ENCODE measurements around the gene GLRA1.
"Not testable (repeated sequence)": the region's sequence is repeated elsewhere in the genome, so short reads cannot be mapped to it uniquely, and the experiment has no call there.

GLRA1 gene

GRCh38 chr5:151863566-151863965, 61.1 kb downstream of the GLRA1 start:
- TF ChIP-seq CTCF (IDR thresholded peaks at IDR 0.05; ENCODE audit: borderline replicate concordance, insufficient read depth, low read depth, low read length) = no peak
- no peak overlapping the region for H3K4me3 ChIP-seq (ENCODE audit: low read depth, low read length)

DNA sequence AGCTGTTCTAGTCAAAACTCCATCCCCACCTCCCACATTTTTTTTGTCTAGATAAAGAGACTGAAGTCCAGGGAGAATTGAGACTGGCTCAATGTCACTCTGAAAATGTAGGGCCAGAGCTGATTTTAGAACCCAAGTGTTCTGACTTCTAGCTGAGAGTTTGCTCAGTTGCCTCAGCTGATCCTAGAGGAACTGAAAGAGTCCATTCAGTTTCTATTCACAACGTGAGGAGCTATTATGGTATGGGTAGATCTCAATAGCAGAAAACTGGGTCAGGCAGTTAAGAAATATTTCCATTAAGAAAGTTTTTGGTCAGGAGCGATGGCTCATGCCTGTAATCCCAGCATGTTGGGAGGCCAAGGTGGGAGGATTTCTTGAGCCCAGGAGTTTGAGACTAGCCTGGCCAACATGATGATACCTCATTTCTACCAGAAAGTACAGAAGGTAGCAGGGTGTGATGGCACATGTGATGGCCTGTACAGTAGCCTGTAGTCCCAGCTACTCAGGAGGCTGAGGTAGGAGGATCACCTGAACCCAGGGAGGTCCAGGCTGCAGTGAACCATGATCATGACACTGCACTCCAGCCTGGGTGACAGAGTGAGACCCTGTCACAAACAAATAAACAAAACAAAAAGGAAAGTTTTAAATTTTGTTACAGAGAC, 61.7 kb downstream of the GLRA1 start:
- no peak overlapping the region for H3K4me3 ChIP-seq (ENCODE audit: low read depth, low read length)
- TF ChIP-seq CTCF (IDR thresholded peaks at IDR 0.05; ENCODE audit: borderline replicate concordance, insufficient read depth, low read depth, low read length) = no peak

- not testable (repeated sequence) for H3K4me3 ChIP-seq (ENCODE audit: low read depth, low read length)
Observed at GRCh38 chr5:151860867-151861266, 63.8 kb downstream of the GLRA1 start.

DNA sequence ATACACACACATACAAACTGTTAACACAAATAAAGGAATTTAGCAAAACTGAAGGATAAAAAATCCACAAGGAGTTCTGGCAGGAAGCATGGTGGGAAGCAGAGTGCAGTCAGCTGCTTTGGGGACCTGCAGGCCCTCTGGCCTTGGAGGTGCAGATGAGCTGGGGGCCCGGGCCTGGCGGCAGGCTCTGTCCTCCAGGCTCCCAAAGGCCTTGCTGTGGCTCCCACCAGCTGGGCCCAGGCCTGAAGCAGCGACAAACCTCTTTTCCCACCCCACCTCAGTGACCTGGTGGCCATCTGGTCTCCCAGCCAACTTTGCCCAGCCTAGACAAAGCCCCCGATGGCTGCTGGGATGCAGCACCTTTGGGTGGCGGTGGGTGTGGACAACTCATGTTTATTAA, 67.8 kb downstream of the GLRA1 start:
- TF ChIP-seq CTCF (IDR thresholded peaks at IDR 0.05; ENCODE audit: borderline replicate concordance, insufficient read depth, low read depth, low read length) = no peak
- no peak overlapping the region for H3K4me3 ChIP-seq (ENCODE audit: low read depth, low read length)

GRCh38 chr5:151855701-151856100, 69.0 kb downstream of the GLRA1 start:
- no peak for TF ChIP-seq CTCF (IDR thresholded peaks at IDR 0.05; ENCODE audit: borderline replicate concordance, insufficient read depth, low read depth, low read length)

GRCh38 chr5:151847871-151848270, 76.8 kb downstream of the GLRA1 start:
- TF ChIP-seq CTCF (IDR thresholded peaks at IDR 0.05; ENCODE audit: borderline replicate concordance, insufficient read depth, low read depth, low read length) = no peak
- no peak overlapping the region for H3K4me3 ChIP-seq (ENCODE audit: low read depth, low read length)

More at GRCh38 chr5:151855701-151856100, 69.0 kb downstream of the GLRA1 start:
- H3K4me3 ChIP-seq (ENCODE audit: low read depth, low read length) = no peak overlapping the region

GRCh38 chr5:151846765-151847164, 77.9 kb downstream of the GLRA1 start:
- H3K4me3 ChIP-seq (ENCODE audit: low read depth, low read length) = no peak overlapping the region
- no peak for TF ChIP-seq CTCF (IDR thresholded peaks at IDR 0.05; ENCODE audit: borderline replicate concordance, insufficient read depth, low read depth, low read length)

GRCh38 chr5:151832843-151833242, 91.8 kb downstream of the GLRA1 start:
- not testable (repeated sequence) for H3K4me3 ChIP-seq (ENCODE audit: low read depth, low read length)

Data from GM12875 (cell line).